Fibroblast of lung (primary cell): ENCODE measurements around the gene DUSP7. TPM values are rescaled to one million over a fixed set of nuclear protein-coding genes. Genes with fewer than 3 reads are reported as not detected.

Source experiments
- DNase-seq, 2 donors: peaks; one replicate each; pipeline versions ENCODE4 v3.0.0 to v3.0.0-alpha.2; 2010; ENCODE audit warnings: low read depth in 2 of 2
- H2AFZ ChIP-seq: 2 replicates; pipeline ENCODE4 v1.5.1; 2012; ENCODE audit warnings: low read length, control low read depth, inconsistent platforms
- H3K27ac ChIP-seq: 2 replicates; pipeline ENCODE4 v1.5.1; 2011; ENCODE audit warnings: low read length, control low read depth; ENCODE audit not compliant: insufficient read depth
- H3K27me3 ChIP-seq: 2 replicates; pipeline ENCODE4 v1.5.1; 2011; ENCODE audit warnings: mild to moderate bottlenecking, low read length; ENCODE audit not compliant: control insufficient read depth, insufficient read depth
- H3K36me3 ChIP-seq: 2 replicates; pipeline ENCODE4 v1.5.1; 2011; ENCODE audit warnings: low read length; ENCODE audit not compliant: control insufficient read depth, insufficient read depth
- H3K4me1 ChIP-seq: 2 replicates; pipeline ENCODE4 v1.5.1; 2011; ENCODE audit warnings: low read length; ENCODE audit not compliant: control insufficient read depth, insufficient read depth; ENCODE audit errors: extremely low read depth
- H3K4me2 ChIP-seq: 2 replicates; pipeline ENCODE4 v1.5.1; 2011; ENCODE audit warnings: low read length, control low read depth; ENCODE audit not compliant: insufficient read depth; ENCODE audit errors: extremely low read depth
- H3K4me3 ChIP-seq, 4 experiments: fragments of 200-600 bp in 1 of 4; sonication (generic) in 1 of 4; replicated peaks in 1 of 4; 2 replicates each; pipeline ENCODE4 v1.5.1; 2011 to 2016; ENCODE audit warnings: low read length in 4 of 4, low read depth in 3 of 4, mild to moderate bottlenecking in 3 of 4, control low read depth in 2 of 4, inconsistent platforms in 1 of 4, mixed read lengths in 1 of 4; ENCODE audit not compliant: insufficient read depth in 1 of 4; ENCODE audit errors: control extremely low read depth in 1 of 4
- H3K79me2 ChIP-seq: 2 replicates; pipeline ENCODE4 v1.5.1; 2012; ENCODE audit warnings: mild to moderate bottlenecking, low read length, inconsistent platforms; ENCODE audit not compliant: control insufficient read depth, insufficient read depth
- H3K9ac ChIP-seq: 2 replicates; pipeline ENCODE4 v1.5.1; 2011; ENCODE audit warnings: mild to moderate bottlenecking, low read length, control low read depth; ENCODE audit not compliant: insufficient read depth
- H3K9me3 ChIP-seq: 2 replicates; pipeline ENCODE4 v1.5.1; 2012; ENCODE audit warnings: low read depth, low read length; ENCODE audit not compliant: control insufficient read depth, insufficient read depth
- H4K20me1 ChIP-seq: 2 replicates; pipeline ENCODE4 v1.5.1; 2011; ENCODE audit warnings: low read length; ENCODE audit not compliant: control insufficient read depth, insufficient read depth; ENCODE audit errors: extremely low read depth
- CTCF ChIP-seq, 2 donors: IDR thresholded peaks in 1 of 2; conservative IDR thresholded peaks in 1 of 2; 1 replicate in 1 of 2; 2 replicates in 1 of 2; pipeline ENCODE4 v1.5.1; 2011 to 2012; ENCODE audit warnings: low read length in 2 of 2, control low read depth in 1 of 2, inconsistent platforms in 1 of 2, low read depth in 1 of 2, mild to moderate bottlenecking in 1 of 2
- EZH2 ChIP-seq: IDR thresholded peaks from 2 replicates; pipeline ENCODE4 v1.5.1; 2012; ENCODE audit warnings: low read length, control low read depth, mild to moderate bottlenecking; ENCODE audit errors: missing control alignments
- polyA plus RNA-seq, 2 donors: library from polyadenylated mRNA; depleted of rRNA in 1 of 2; stranded (reverse) in 1 of 2; unstranded in 1 of 2; fragments of >200 nt; gene quantifications; 2 replicates each; pipeline ENCODE4 v1.2.1, GENCODE V29; 2011 to 2012; ENCODE audit warnings: missing spikeins in 1 of 2
- total RNA-seq: library from RNA; depleted of rRNA; stranded (reverse); fragments of >200 nt; gene quantifications from 2 replicates; pipeline ENCODE4 v1.2.1, GENCODE V29; 2014

The DUSP7 gene
- total and polyA plus RNA-seq, 2 donors (not counting 1 experiment from before 2014, with no cell fraction given), result 5.6 to 26.5 TPM

- Histone ChIP-seq H3K9ac (no peak overlapping the region), H4K20me1 (no peaks in the 10 kb centered on the region), H3K4me3 (no peak overlapping the region), H3K79me2 (no peaks in the 10 kb centered on the region), H3K27ac (no peak overlapping the region), H3K27me3 (no peaks in the 10 kb centered on the region), H3K4me2 (no peak overlapping the region), H3K9me3 (no peaks in the 10 kb centered on the region), H2AFZ (no peak overlapping the region), H3K4me1 (peaks cover under 1% of the 10 kb centered on the region), H3K36me3 (peaks cover 1% of the 10 kb centered on the region)
- peak in 1 of 2 donors; percentile 59 for DNase-seq
- no peak for TF ChIP-seq CTCF (conservative IDR thresholded peaks at IDR 0.05 in 1 of 2, IDR thresholded peaks at IDR 0.05 in 1 of 2; ENCODE audit: low read depth in 1 of 2, low read length in 2 of 2)
- no peak for TF ChIP-seq EZH2
Measured at GRCh38 chr3:52099001-52099401, 42.6 kb upstream of the DUSP7 start.

GRCh38 chr3:52097851-52098507 lies 41.6 kb upstream of the DUSP7 start:
- H3K9me3 ChIP-seq, result no peaks in the 10 kb centered on the region
- H3K4me3 ChIP-seq, result no peak overlapping the region
- peaks cover 7% of the 10 kb centered on the region for H3K4me1 ChIP-seq
- no peak overlapping the region for H3K4me2 ChIP-seq
- no peak for TF ChIP-seq CTCF (conservative IDR thresholded peaks at IDR 0.05 in 1 of 2, IDR thresholded peaks at IDR 0.05 in 1 of 2; ENCODE audit: low read depth in 1 of 2, low read length in 2 of 2)
- no peak for TF ChIP-seq EZH2
- no peaks in the 10 kb centered on the region for H3K79me2 ChIP-seq
- no peaks in the 10 kb centered on the region for H4K20me1 ChIP-seq
- no peak overlapping the region for H2AFZ ChIP-seq
- no peaks in the 10 kb centered on the region for H3K27me3 ChIP-seq
- peaks cover 1% of the 10 kb centered on the region for H3K36me3 ChIP-seq
- DNase-seq, result no peak
- no peak overlapping the region for H3K9ac ChIP-seq
- H3K27ac ChIP-seq, result no peak overlapping the region

- Histone ChIP-seq H3K79me2 (no peaks in the 10 kb centered on the region), H2AFZ (no peak overlapping the region), H3K4me2 (no peak overlapping the region), H3K4me3 (no peak overlapping the region), H3K4me1 (peaks cover 17% of the 10 kb centered on the region), H3K27ac (no peak overlapping the region), H3K9ac (no peak overlapping the region), H3K27me3 (no peaks in the 10 kb centered on the region), H3K9me3 (no peaks in the 10 kb centered on the region), H4K20me1 (no peaks in the 10 kb centered on the region), H3K36me3 (peaks cover 1% of the 10 kb centered on the region)
- no peak for DNase-seq
- TF ChIP-seq CTCF (conservative IDR thresholded peaks at IDR 0.05 in 1 of 2, IDR thresholded peaks at IDR 0.05 in 1 of 2; ENCODE audit: low read depth in 1 of 2, low read length in 2 of 2) (no peak), EZH2 (no peak)
Measured at GRCh38 chr3:52095990-52096775, 39.8 kb upstream of the DUSP7 start.
